Measurements from ENCODE around the gene ZSCAN5B. TPM values are rescaled to one million over a fixed set of nuclear protein-coding genes. Genes with fewer than 3 reads are reported as not detected.

The ZSCAN5B gene
- total RNA-seq, 1 donor from 2014 or later: not detected

- H3K36me3 ChIP-seq: peaks cover 15% of the 10 kb centered on the region
- no peak for DNase-seq
- no peaks in the 10 kb centered on the region for H3K27me3 ChIP-seq (ENCODE audit: low read depth)
- no peak for TF ChIP-seq CTCF (IDR thresholded peaks at IDR 0.05; ENCODE audit: borderline replicate concordance)
- H3K27ac ChIP-seq (replicated peaks): no peak overlapping the region
- intact Hi-C loops (cut with micrococcal nuclease): no loop called here
- peaks cover 23% of the 10 kb centered on the region for H3K4me1 ChIP-seq
- H3K9me3 ChIP-seq (replicated peaks): no peaks in the 10 kb centered on the region
- no peak overlapping the region for H3K4me3 ChIP-seq
Observed at GRCh38 chr19:56142897-56143434, 54.6 kb downstream of the ZSCAN5B start.

- H3K27me3 ChIP-seq (ENCODE audit: low read depth): no peaks in the 10 kb centered on the region
- TF ChIP-seq CTCF (IDR thresholded peaks at IDR 0.05; ENCODE audit: borderline replicate concordance): no peak
- peak overlapping the region; percentile 91 for H3K27ac ChIP-seq (replicated peaks)
- peak overlapping the region; percentile 81 for H3K4me3 ChIP-seq
- H3K4me1 ChIP-seq: peaks cover 23% of the 10 kb centered on the region
- DNase-seq: no peak
- H3K36me3 ChIP-seq: peaks cover 9% of the 10 kb centered on the region
- intact Hi-C loops (cut with micrococcal nuclease): no loop called here
- no peaks in the 10 kb centered on the region for H3K9me3 ChIP-seq (replicated peaks)
Observed at GRCh38 chr19:56142087-56142787, 55.3 kb downstream of the ZSCAN5B start.

- H3K4me3 ChIP-seq: peak overlapping the region; percentile 81
- TF ChIP-seq CTCF (IDR thresholded peaks at IDR 0.05; ENCODE audit: borderline replicate concordance): no peak
Observed at GRCh38 chr19:56141417-56141993, 56.1 kb downstream of the ZSCAN5B start.

GRCh38 chr19:56140583-56141416 is 56.8 kb downstream of the ZSCAN5B start, which contains the start of gene ZNF444:
Gene ZNF444 (plus strand): TSS chr19:56141287. CDS start chr19:56146912, 5,625 bp downstream.
- no peaks in the 10 kb centered on the region for H3K27me3 ChIP-seq (ENCODE audit: low read depth)
- peaks cover 23% of the 10 kb centered on the region for H3K4me1 ChIP-seq
- H3K36me3 ChIP-seq: no peaks in the 10 kb centered on the region
- no peak for TF ChIP-seq CTCF (IDR thresholded peaks at IDR 0.05; ENCODE audit: borderline replicate concordance)
- peak; percentile 98 for DNase-seq
- intact Hi-C loops (cut with micrococcal nuclease): no loop called here
- H3K27ac ChIP-seq (replicated peaks): peak within 1 kb of the TSS; percentile 91
- no peaks in the 10 kb centered on the region for H3K9me3 ChIP-seq (replicated peaks)
- H3K4me3 ChIP-seq: peak within 1 kb of the TSS; percentile 81

More at GRCh38 chr19:56141417-56141993, 56.1 kb downstream of the ZSCAN5B start:
- H3K4me1 ChIP-seq: peaks cover 23% of the 10 kb centered on the region
- H3K27ac ChIP-seq (replicated peaks): peak overlapping the region; percentile 91
- peaks cover 3% of the 10 kb centered on the region for H3K36me3 ChIP-seq
- no peaks in the 10 kb centered on the region for H3K27me3 ChIP-seq (ENCODE audit: low read depth)
- DNase-seq: no peak
- no peaks in the 10 kb centered on the region for H3K9me3 ChIP-seq (replicated peaks)
- intact Hi-C loops (cut with micrococcal nuclease): no loop called here

GRCh38 chr19:56139847-56140582 is 57.6 kb downstream of the ZSCAN5B start:
- H3K27ac ChIP-seq (replicated peaks): peak overlapping the region; percentile 91
- DNase-seq: no peak
- no peaks in the 10 kb centered on the region for H3K9me3 ChIP-seq (replicated peaks)
- peaks cover 23% of the 10 kb centered on the region for H3K4me1 ChIP-seq
- TF ChIP-seq CTCF (IDR thresholded peaks at IDR 0.05; ENCODE audit: borderline replicate concordance): no peak
- peak overlapping the region; percentile 81 for H3K4me3 ChIP-seq
- no peaks in the 10 kb centered on the region for H3K36me3 ChIP-seq
- intact Hi-C loops (cut with micrococcal nuclease): no loop called here
- H3K27me3 ChIP-seq (ENCODE audit: low read depth): no peaks in the 10 kb centered on the region

Measured in left ventricle myocardium inferior (tissue), 1 donor.